Pulmonary artery endothelial cell (primary cell): ENCODE measurements around the gene BMPER. TPM values are rescaled to one million over a fixed set of nuclear protein-coding genes. Genes with fewer than 3 reads are reported as not detected.

Experiments used
- DNase-seq: peaks from one replicate; pipeline ENCODE4 v3.0.0-alpha.2; 2011; ENCODE audit warnings: low read depth, low spot score
- total RNA-seq: library from RNA; depleted of rRNA; stranded (reverse); fragments of >200 nt; gene quantifications from 2 replicates; pipeline ENCODE4 v1.2.3, GENCODE V29; 2014

Gene BMPER
- total RNA-seq, 1 donor from 2014 or later = 0.46 TPM

- no peak for DNase-seq
These were observed 16.0 kb downstream of the BMPER start for GRCh38 chr7:33921216-33921938.

- no peak for DNase-seq
These were observed 17.5 kb downstream of the BMPER start for GRCh38 chr7:33922820-33923219.

- no peak for DNase-seq
These were observed 18.3 kb downstream of the BMPER start for GRCh38 chr7:33923440-33924229.

GRCh38 chr7:33926535-33926934 lies 21.2 kb downstream of the BMPER start:
- DNase-seq = no peak

- no peak for DNase-seq
These were observed 23.6 kb downstream of the BMPER start for GRCh38 chr7:33928986-33929385.

- no peak for DNase-seq
These were observed 26.9 kb downstream of the BMPER start for GRCh38 chr7:33932221-33932620.

- DNase-seq = peak; percentile 46
These were observed 27.6 kb downstream of the BMPER start for GRCh38 chr7:33932832-33933468.

- no peak for DNase-seq
These were observed 28.4 kb downstream of the BMPER start for GRCh38 chr7:33933611-33934281.

GRCh38 chr7:33934391-33934790 lies 29.1 kb downstream of the BMPER start:
- no peak for DNase-seq

- no peak for DNase-seq
These were observed 31.2 kb downstream of the BMPER start for GRCh38 chr7:33936503-33936902.

GRCh38 chr7:33937871-33938270 lies 32.5 kb downstream of the BMPER start:
- DNase-seq = no peak

- DNase-seq = no peak
These were observed 33.8 kb downstream of the BMPER start for GRCh38 chr7:33939121-33939520.

GRCh38 chr7:33940503-33940902 lies 35.2 kb downstream of the BMPER start:
- no peak for DNase-seq

- no peak for DNase-seq
These were observed 36.1 kb downstream of the BMPER start for GRCh38 chr7:33941418-33941817.

- no peak for DNase-seq
These were observed 40.9 kb downstream of the BMPER start for GRCh38 chr7:33946094-33946699.

- DNase-seq = no peak
These were observed 44.8 kb downstream of the BMPER start for GRCh38 chr7:33950047-33950714.

- no peak for DNase-seq
These were observed 47.5 kb downstream of the BMPER start for GRCh38 chr7:33952824-33953223.

- no peak for DNase-seq
These were observed 52.8 kb downstream of the BMPER start for GRCh38 chr7:33958104-33958503.

GRCh38 chr7:33959676-33960075 lies 54.3 kb downstream of the BMPER start:
- DNase-seq = no peak

- no peak for DNase-seq
These were observed 56.6 kb downstream of the BMPER start for GRCh38 chr7:33961948-33962347.
